Measurements from ENCODE around the gene SIRT2. TPM values are rescaled to one million over a fixed set of nuclear protein-coding genes. Genes with fewer than 3 reads are reported as not detected.

The SIRT2 gene
- total and polyA plus RNA-seq, 2 donors from 2014 or later = 36.0 to 56.9 TPM

DNA sequence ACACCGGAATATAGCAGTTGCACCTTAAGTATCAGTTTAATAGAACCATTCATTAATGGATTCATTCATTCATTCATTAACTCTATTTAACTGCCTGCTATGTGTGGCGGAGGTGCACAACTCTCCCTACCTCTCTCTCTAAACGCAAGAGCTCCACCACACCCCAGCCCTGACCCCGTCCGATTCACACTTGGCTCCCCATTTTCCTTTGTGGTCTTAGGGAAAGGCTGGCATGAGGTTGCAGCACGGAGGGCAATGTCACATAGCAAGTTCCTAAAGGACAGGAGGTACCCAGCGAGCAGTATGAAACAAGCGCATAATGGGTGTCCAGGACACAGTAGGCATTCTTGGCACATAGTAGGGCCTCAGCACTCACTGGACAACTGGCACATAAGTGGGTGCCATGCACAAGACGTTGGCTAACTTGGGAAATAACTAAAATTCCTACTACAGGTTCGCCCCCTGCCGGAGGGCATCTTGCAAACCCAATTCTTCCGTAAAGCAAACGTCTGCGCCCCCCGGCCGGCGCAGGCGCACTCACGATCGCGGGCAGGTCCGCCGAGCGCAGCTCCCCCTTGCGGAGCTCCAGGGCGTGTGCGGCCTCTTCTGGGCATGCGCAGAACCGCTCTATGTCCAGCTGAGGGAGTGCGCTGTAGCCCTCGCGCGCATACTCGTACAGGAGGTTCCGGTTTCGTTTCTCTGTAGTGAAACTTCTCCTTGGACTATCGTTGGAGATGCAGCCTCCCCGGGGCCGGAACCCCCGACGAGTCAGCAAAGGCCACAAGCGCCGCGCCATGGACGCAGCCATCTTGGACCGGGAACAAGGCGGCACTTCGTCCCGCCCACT lies 30.7 kb upstream of the SIRT2 start, which contains the start of gene SARS2:
Gene SARS2, minus strand, starts transcription at position 835 of the 847 bp plus-strand sequence. Its CDS starts 27 bp downstream, at position 808.
- DNase-seq (peak; percentile 96 to 98 (median 97)), FAIRE-seq (no peak)
- TF ChIP-seq, protein P1, sequence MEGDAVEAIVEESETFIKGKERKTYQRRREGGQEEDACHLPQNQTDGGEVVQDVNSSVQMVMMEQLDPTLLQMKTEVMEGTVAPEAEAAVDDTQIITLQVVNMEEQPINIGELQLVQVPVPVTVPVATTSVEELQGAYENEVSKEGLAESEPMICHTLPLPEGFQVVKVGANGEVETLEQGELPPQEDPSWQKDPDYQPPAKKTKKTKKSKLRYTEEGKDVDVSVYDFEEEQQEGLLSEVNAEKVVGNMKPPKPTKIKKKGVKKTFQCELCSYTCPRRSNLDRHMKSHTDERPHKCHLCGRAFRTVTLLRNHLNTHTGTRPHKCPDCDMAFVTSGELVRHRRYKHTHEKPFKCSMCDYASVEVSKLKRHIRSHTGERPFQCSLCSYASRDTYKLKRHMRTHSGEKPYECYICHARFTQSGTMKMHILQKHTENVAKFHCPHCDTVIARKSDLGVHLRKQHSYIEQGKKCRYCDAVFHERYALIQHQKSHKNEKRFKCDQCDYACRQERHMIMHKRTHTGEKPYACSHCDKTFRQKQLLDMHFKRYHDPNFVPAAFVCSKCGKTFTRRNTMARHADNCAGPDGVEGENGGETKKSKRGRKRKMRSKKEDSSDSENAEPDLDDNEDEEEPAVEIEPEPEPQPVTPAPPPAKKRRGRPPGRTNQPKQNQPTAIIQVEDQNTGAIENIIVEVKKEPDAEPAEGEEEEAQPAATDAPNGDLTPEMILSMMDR (IDR thresholded peaks at IDR 0.05; ENCODE audit: borderline replicate concordance, extremely low read depth, insufficient read depth) = peak; percentile 93
- H3K9me3 ChIP-seq (ENCODE audit: control insufficient read depth in 2 of 3, insufficient read depth in 1 of 3, low read length in 3 of 3) = no peaks in the 10 kb centered on the region
- intact Hi-C loops (cut with DNase I) = no loop called here
- H3K4me3 ChIP-seq (ENCODE audit: low read length in 3 of 3) = peak within 1 kb of the TSS; percentile 78 to 97 (median 96)
- H3K9ac ChIP-seq (ENCODE audit: low read length in 3 of 3) = peak within 1 kb of the TSS; percentile 71 to 99 (median 95)
- H3K27me3 ChIP-seq (ENCODE audit: control insufficient read depth, insufficient read depth, low read length) = no peaks in the 10 kb centered on the region
- H3K27ac ChIP-seq (ENCODE audit: low read depth in 2 of 2, low read length in 2 of 2) = peak within 1 kb of the TSS; percentile 82 to 91
- peaks cover 0 to 8% (median 7%) of the 10 kb centered on the region in 3 donors for H3K36me3 ChIP-seq (ENCODE audit: control insufficient read depth in 2 of 3, insufficient read depth in 3 of 3, low read length in 3 of 3)
- H3K4me1 ChIP-seq (ENCODE audit: control insufficient read depth in 2 of 3, insufficient read depth in 2 of 3, low read depth in 1 of 3, low read length in 3 of 3) = peaks cover 0 to 15% (median 0%) of the 10 kb centered on the region in 3 donors

DNA sequence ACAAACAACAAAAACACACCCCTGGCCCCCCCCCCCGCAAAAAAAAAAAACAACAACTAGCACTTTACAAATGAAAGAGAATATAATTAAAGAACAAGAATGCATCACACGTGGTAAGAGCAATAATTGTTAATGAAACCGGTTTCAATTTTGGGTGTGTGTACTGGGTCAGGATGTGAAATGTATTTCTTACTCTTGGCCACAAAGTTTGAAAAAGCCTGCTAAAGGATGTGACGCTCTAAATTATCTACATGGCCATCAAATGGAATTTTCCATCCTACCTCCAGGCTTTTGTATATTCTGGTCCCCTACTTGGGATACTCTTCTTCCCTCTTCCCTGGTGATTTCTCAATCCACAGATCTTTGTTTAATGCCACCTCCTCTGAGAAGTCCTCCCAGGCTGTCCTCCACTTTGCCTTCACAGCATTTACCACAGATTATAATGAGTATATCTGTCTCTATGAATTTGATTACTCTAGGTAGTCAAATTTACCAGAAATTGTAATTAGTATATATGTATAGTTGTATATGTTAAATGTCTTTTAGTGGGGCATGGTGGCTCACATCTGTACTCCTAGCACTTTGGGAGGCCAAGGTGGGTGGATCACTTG lies 29.1 kb upstream of the SIRT2 start:
- H3K27ac ChIP-seq (ENCODE audit: low read depth in 2 of 2, low read length in 2 of 2) = no peak overlapping the region
- H3K4me1 ChIP-seq (ENCODE audit: control insufficient read depth in 2 of 3, insufficient read depth in 2 of 3, low read depth in 1 of 3, low read length in 3 of 3) = peaks cover 0 to 15% (median 0%) of the 10 kb centered on the region in 3 donors
- no peaks in the 10 kb centered on the region for H3K9me3 ChIP-seq (ENCODE audit: control insufficient read depth in 2 of 3, insufficient read depth in 1 of 3, low read length in 3 of 3)
- no peak overlapping the region for H3K4me3 ChIP-seq (ENCODE audit: low read length in 3 of 3)
- TF ChIP-seq, protein P1 (IDR thresholded peaks at IDR 0.05; ENCODE audit: borderline replicate concordance, extremely low read depth, insufficient read depth) = no peak
- H3K27me3 ChIP-seq (ENCODE audit: control insufficient read depth, insufficient read depth, low read length) = no peaks in the 10 kb centered on the region
- H3K9ac ChIP-seq (ENCODE audit: low read length in 3 of 3) = no peak overlapping the region
- FAIRE-seq (no peak), DNase-seq (no peak)
- intact Hi-C loops (cut with DNase I) = no loop called here
- H3K36me3 ChIP-seq (ENCODE audit: control insufficient read depth in 2 of 3, insufficient read depth in 3 of 3, low read length in 3 of 3) = peaks cover 0 to 14% (median 8%) of the 10 kb centered on the region in 3 donors

DNA sequence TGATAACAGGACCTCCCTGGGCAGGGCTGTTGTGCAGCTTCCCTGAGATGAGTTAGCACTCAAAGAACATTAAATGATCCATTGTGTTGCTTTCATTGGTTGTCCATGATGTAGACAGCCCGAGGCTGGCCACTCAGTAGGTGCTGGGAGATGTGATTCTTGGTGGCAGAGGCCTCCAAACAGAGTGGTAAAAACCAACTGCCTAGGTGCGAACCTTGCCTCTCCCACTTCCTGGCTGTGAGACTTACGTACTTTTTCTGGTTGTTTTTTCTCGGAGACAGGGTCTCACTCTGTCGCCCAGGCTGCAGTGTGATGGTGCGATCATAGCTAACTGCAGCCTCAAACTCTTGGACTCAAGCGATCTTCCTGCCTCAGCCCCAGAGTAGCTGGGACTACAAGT lies 25.0 kb upstream of the SIRT2 start:
- TF ChIP-seq, protein P1 (IDR thresholded peaks at IDR 0.05; ENCODE audit: borderline replicate concordance, extremely low read depth, insufficient read depth) = no peak
- H3K9ac ChIP-seq (ENCODE audit: low read length in 3 of 3) = no peak overlapping the region
- H3K4me3 ChIP-seq (ENCODE audit: low read length in 3 of 3) = no peak overlapping the region
- DNase-seq (no peak), FAIRE-seq (no peak)
- intact Hi-C loops (cut with DNase I) = no loop called here
- no peaks in the 10 kb centered on the region for H3K9me3 ChIP-seq (ENCODE audit: control insufficient read depth in 2 of 3, insufficient read depth in 1 of 3, low read length in 3 of 3)
- no peaks in the 10 kb centered on the region for H3K4me1 ChIP-seq (ENCODE audit: control insufficient read depth in 2 of 3, insufficient read depth in 2 of 3, low read depth in 1 of 3, low read length in 3 of 3)
- H3K36me3 ChIP-seq (ENCODE audit: control insufficient read depth in 2 of 3, insufficient read depth in 3 of 3, low read length in 3 of 3) = peaks cover 0 to 21% (median 3%) of the 10 kb centered on the region in 3 donors
- no peaks in the 10 kb centered on the region for H3K27me3 ChIP-seq (ENCODE audit: control insufficient read depth, insufficient read depth, low read length)
- no peak overlapping the region for H3K27ac ChIP-seq (ENCODE audit: low read depth in 2 of 2, low read length in 2 of 2)

All from kidney (tissue), 14 donors.